AG09319 (cell line): Measurements from ENCODE around the gene SMIM38.

Experiments
- DNase-seq: peaks from one replicate; pipeline ENCODE4 v3.0.0-alpha.2; 2010; ENCODE audit warnings: low read depth; ENCODE audit errors: extremely low read depth
- CTCF ChIP-seq: IDR thresholded peaks from 2 replicates; pipeline ENCODE4 v1.5.1; 2011; ENCODE audit warnings: low read depth, mild to moderate bottlenecking, inconsistent platforms, low read length, moderate library complexity

Gene SMIM38

DNA sequence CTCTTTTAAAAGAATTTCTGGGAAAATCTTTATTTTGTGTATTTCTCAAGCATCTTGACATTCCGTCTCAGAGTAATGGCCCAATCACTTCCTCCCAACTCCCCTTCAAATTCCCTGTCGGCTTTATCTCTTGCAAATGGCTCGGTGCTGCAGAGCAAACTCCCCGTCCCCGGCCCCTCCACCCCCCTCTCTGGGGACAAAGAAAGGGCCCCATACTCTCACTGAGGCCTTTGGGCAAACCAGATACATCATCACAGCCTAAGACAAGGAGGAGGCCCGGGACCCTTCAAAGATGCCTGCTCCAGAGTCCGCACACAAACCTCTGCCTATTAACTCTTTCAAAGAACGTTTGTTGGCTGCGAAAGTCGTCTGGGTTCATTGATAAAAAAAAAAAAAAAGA lies 3.9 kb upstream of the SMIM38 start:
- no peak for TF ChIP-seq CTCF
- DNase-seq = no peak

- no peak for DNase-seq
- no peak for TF ChIP-seq CTCF
Observed at GRCh38 chr11:69152733-69153421, 2.9 kb upstream of the SMIM38 start.

DNA sequence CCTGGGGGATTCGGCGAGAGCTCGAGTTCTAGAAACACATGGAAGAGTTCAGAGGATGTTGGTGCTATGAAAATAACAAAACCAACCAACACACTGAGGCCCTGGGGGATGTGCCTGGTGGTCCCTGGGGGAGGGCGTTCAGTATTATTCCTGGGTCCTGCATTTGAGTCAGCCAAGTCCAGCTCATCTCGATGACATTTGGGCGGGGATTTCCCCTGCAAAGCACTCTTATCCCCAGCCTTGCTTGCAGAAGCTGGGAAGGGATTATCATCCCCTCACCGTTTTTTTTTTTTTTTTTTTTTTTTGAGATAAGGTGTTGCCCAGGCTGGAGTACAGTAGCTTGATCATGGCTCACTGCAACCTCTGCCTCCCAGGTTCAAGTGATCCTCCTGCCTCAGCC lies 2.1 kb upstream of the SMIM38 start:
- no peak for TF ChIP-seq CTCF

DNA sequence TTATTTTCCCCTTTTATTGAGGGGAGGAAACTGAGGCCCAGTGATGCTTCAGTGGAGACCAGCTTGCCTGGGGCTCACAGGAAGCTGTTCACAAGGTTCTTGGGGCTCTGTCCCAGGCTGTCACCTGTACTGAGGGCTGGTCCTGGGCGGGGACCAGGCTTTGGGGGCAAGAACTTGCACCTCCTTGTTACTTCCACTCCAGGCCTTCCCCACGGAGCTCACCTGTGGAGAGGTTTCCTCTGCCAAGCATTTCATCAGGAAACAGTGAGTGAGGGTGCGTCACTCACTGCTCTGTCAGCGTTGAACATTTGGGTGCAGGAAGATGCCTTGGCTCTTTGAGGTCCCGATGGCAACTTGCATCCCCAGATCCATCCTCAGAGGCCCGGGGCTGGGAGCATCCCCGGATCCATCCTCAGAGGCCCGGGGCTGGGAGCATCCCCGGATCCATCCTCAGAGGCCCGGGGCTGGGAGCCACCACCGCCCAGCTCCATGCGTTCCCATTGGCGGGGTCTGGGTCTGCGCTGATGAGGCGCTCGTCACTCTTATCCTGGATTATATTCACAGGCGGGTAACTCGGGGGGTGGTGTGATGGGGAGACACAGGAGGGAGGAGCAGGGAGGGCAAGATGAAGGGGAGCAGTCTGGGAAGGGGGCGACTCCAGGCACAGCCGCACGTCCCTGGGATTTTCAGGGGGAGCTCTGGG lies 1.4 kb upstream of the SMIM38 start:
- no peak for DNase-seq
- no peak for TF ChIP-seq CTCF

More for the DNA sequence above, 2.1 kb upstream of the SMIM38 start:
- DNase-seq = no peak

- no peak for TF ChIP-seq CTCF
- DNase-seq = no peak
Observed at GRCh38 chr11:69154938-69155301, 815 bp upstream of the SMIM38 start.

- no peak for DNase-seq
- no peak for TF ChIP-seq CTCF
Observed at GRCh38 chr11:69156235-69156639, 502 bp downstream of the SMIM38 start.

DNA sequence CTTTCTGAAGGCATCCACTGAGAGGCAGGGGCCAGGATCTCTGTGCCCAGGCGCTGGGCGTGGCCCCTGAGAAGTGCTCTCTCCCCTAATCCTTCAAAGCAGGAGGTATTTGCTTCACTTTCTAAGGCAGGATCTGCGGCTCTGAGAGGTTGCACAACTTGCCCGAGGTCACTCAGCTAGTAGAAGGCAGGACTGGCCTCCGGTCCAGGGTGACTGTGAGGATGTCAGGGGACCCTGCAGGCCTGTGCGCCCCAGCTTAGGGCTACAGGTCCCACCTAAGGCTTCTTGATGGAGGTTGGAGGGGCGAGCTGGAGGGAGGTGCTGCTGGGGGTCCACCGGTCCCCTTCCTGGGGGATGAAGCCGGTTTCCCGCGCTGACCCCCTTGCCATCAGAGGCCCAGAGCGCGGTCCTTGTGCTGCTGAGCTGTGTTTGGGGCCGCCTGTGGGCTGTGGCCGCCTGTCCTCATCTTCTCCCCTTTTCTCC lies 979 bp downstream of the SMIM38 start:
- DNase-seq = no peak
- no peak for TF ChIP-seq CTCF
